Naive thymus-derived CD4-positive, alpha-beta T cell (primary cell): ENCODE data around the gene TMEM129. TPM values are rescaled to one million over a fixed set of nuclear protein-coding genes. Genes with fewer than 3 reads are reported as not detected.

Experiments used
- ATAC-seq: fragments of 150-1000 bp; cut with Tn5 transposase; 2 replicates; pipeline ENCODE4 v1.10.0; 2021; ENCODE audit warnings: mild to moderate bottlenecking, moderate library complexity
- CTCF ChIA-PET: fragments of 350-600 bp; sonication (Branson Sonifier 250); formaldehyde crosslinking; loops from one replicate; lab custom pipeline; 2021; ENCODE audit warnings: antibody characterized with exemption; lab: Charles Lee
- POLR2A ChIA-PET: fragments of 350-600 bp; sonication (Branson Sonifier 250); formaldehyde crosslinking; loops from one replicate; lab custom pipeline; 2021; ENCODE audit warnings: antibody characterized with exemption, inconsistent platforms; lab: Charles Lee
- DNase-seq, 9 donors: peaks; one replicate each; pipeline versions ENCODE4 v3.0.0 to v3.0.0-alpha.2; 2020 to 2022; ENCODE audit warnings: mixed read lengths in 1 of 9
- H3K27ac ChIP-seq: one replicate; pipeline ENCODE4 v1.7.0; 2013; ENCODE audit warnings: mild to moderate bottlenecking, low read depth, low read length, moderate library complexity
- H3K27me3 ChIP-seq, 2 donors: one replicate each; pipeline ENCODE4 v1.7.0; 2013; ENCODE audit warnings: low read length in 2 of 2, mild to moderate bottlenecking in 2 of 2, moderate library complexity in 2 of 2; ENCODE audit not compliant: control insufficient read depth in 2 of 2, insufficient read depth in 2 of 2
- H3K36me3 ChIP-seq, 3 experiments: 1 replicate in 2 of 3; 2 replicates in 1 of 3; pipeline ENCODE4 v1.7.0; 2013; ENCODE audit warnings: low read length in 3 of 3, mild to moderate bottlenecking in 3 of 3, moderate library complexity in 1 of 3; ENCODE audit not compliant: insufficient read depth in 3 of 3, control insufficient read depth in 2 of 3
- H3K4me1 ChIP-seq, 2 donors: one replicate each; pipeline ENCODE4 v1.7.0; 2013; ENCODE audit warnings: low read length in 2 of 2, mild to moderate bottlenecking in 2 of 2, moderate library complexity in 1 of 2; ENCODE audit not compliant: control insufficient read depth in 2 of 2, insufficient read depth in 2 of 2
- H3K4me3 ChIP-seq: 2 replicates; pipeline ENCODE4 v1.7.0; 2013; ENCODE audit warnings: mild to moderate bottlenecking, low read length
- H3K9me3 ChIP-seq, 3 experiments: 1 replicate in 2 of 3; 2 replicates in 1 of 3; pipeline ENCODE4 v1.7.0; 2013; ENCODE audit warnings: low read length in 3 of 3; ENCODE audit not compliant: control insufficient read depth in 2 of 3
- H3K27ac Mint-ChIP-seq, 9 donors: one replicate each; pipeline ENCODE4 v1.8.0; 2020 to 2022; ENCODE audit warnings: mixed read lengths in 9 of 9, mild to moderate bottlenecking in 8 of 9, moderate library complexity in 5 of 9, inconsistent platforms in 2 of 9
- H3K27me3 Mint-ChIP-seq, 5 donors: one replicate each; pipeline ENCODE4 v1.8.0; 2021 to 2022; ENCODE audit warnings: mixed read lengths in 5 of 5, mild to moderate bottlenecking in 1 of 5
- H3K36me3 Mint-ChIP-seq, 5 donors: one replicate each; pipeline ENCODE4 v1.8.0; 2020 to 2022; ENCODE audit warnings: mixed read lengths in 5 of 5, mild to moderate bottlenecking in 3 of 5, inconsistent platforms in 1 of 5
- H3K4me1 Mint-ChIP-seq, 7 donors: one replicate each; pipeline ENCODE4 v1.8.0; 2020 to 2022; ENCODE audit warnings: mixed read lengths in 7 of 7, mild to moderate bottlenecking in 3 of 7, inconsistent platforms in 1 of 7
- H3K4me3 Mint-ChIP-seq, 10 donors: one replicate each; pipeline ENCODE4 v1.8.0; 2020 to 2022; ENCODE audit warnings: mild to moderate bottlenecking in 10 of 10, mixed read lengths in 10 of 10, moderate library complexity in 6 of 10, inconsistent platforms in 2 of 10
- H3K9me3 Mint-ChIP-seq, 11 donors: one replicate each; pipeline ENCODE4 v1.8.0; 2020 to 2022; ENCODE audit warnings: mixed read lengths in 11 of 11, mild to moderate bottlenecking in 4 of 11, inconsistent platforms in 1 of 11, moderate library complexity in 1 of 11
- intact Hi-C, 2 donors: fragments of 100-400 bp; cut with micrococcal nuclease; formaldehyde crosslinking; loops; one replicate each; pipeline ENCODE4 v1.15.1; 2023
- polyA plus RNA-seq, 2 donors: library from polyadenylated mRNA; unstranded; fragments of 300-500 nt; fragmentation: Illumina TruSeq; gene quantifications; one replicate each; pipeline ENCODE4 v1.2.3, GENCODE V29; 2021
- total RNA-seq, 6 experiments: library from RNA in 5 of 6; stranded (reverse) in 5 of 6; gene quantifications; 1 replicate in 5 of 6; 2 replicates in 1 of 6; pipeline ENCODE4 v1.2.3 and lab custom pipeline; 2021 to 2026

The TMEM129 gene
- total and polyA plus RNA-seq, 7 experiments from 2014 or later = 20.0 to 44.7 (median 34.9) TPM

DNA sequence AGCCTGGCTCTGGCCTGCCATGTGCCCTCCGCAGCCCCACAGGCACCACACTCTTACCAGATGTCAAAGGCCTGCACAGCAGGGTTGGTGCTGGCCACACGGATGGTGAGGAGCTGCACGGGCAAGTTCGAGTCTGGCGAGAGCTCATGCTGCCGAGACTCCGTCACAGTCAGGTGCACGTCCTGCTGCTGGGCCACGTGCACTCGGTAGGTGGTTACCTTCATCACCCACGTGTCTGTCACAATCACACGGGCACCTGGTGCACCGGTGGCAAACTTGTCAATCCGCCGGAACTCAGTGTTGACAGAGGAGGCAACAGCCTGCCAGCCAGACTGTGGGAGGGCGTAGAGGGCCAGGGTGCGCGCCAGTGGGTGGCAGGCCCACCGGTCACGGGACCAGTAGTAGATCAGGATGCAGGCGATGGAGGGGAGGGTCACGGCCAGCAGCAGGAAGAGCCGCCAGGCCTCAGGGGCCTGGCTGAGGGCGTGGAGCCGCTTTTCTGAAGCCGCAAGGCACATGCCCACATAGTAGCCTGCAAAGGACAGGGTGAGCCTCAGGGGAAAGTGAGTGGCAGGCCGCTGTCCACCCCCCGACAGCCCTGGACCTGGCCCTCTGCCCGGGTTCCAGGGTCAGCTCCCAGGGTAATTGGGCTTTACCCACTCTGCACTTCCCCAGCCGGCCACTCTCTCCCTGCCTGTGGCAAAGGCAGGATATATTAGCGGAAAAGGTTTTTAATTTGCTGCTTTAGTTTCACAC lies 2.9 kb downstream of the TMEM129 start:
- Mint-ChIP-seq H3K27me3 (no peaks in the 10 kb centered on the region), H3K4me3 (peak overlapping the region in 7 of 10 donors; percentile 27 to 97 (median 55)), H3K9me3 (peaks cover 0 to 2% (median 0%) of the 10 kb centered on the region in 11 donors), H3K4me1 (peaks cover 13 to 61% (median 52%) of the 10 kb centered on the region in 7 donors), H3K36me3 (peaks cover 0 to 21% (median 0%) of the 10 kb centered on the region in 5 donors), H3K27ac (peak overlapping the region in 5 of 9 donors; percentile 49 to 79 (median 70))
- ATAC-seq (no peak), DNase-seq (no peak)
- Histone ChIP-seq H3K4me1 (peaks cover 36 to 42% of the 10 kb centered on the region in 2 donors), H3K27ac (no peak overlapping the region), H3K4me3 (no peak overlapping the region), H3K27me3 (no peaks in the 10 kb centered on the region), H3K36me3 (peaks cover 0 to 30% (median 7%) of the 10 kb centered on the region in 3 experiments), H3K9me3 (no peaks in the 10 kb centered on the region)
- ChIA-PET CTCF (interaction anchor here (3.3 kb wide), 1 partner anchor 25 kb away, joined by 13 read pairs; no protein-coding TSS in a partner anchor), POLR2A (interaction anchor here (0.7 to 1.0 kb wide), 3 partner anchors 16 to 36 kb away, joined by 3 to 4 read pairs (median 3); no protein-coding TSS in a partner anchor)
- intact Hi-C loops = no loop called here

DNA sequence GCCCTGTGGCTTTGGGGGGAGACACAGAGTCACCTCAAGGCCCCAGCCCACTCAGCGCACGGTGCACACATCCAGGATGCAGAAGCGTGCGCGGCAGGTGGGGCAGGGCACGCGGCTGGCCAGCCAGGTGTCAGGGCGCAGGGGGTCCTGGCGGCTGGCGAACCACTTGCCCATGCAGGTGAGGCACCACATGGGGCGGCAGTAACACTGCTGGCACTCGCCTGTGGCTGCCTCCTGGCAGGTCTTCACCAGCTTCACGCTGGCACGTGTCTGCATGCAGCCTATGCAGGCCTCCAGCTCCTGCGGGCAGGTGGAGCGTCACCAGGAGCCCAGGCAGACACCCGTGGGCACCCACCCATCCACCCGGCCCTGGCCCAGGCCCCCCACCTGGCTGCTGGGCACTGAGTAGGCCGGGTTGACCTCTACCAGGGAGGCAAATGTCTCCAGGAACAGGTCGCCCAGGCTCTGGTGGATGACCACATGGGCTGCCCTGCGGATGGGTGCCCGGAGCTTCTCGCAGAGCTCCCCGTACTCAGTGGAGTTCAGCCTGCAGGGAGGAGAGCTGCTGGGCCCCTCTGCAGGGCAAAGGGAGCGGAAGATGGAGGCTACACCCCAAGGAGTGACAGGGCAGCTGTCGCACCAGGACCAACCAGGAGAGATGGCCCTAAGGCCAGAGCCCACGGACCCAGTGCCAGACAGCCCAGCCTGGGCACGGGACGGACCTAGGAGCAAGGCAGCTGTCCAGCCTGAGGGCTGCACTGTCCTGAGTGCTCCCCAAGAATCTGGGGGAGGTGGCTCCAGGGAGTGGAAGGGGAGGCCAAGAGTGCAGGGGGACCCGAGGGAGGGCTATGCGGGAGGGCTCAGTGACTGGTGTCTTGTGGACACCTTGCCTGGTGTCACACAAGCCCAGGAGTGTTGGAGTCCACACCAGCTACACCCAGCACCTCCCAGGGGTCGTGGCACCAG lies 3.7 kb downstream of the TMEM129 start:
- ChIA-PET POLR2A (interaction anchor here (0.9 kb wide), 2 partner anchors 24 to 32 kb away, joined by 3 read pairs; no protein-coding TSS in a partner anchor), CTCF (interaction anchor here (3.3 kb wide), 1 partner anchor 24 kb away, joined by 13 read pairs; no protein-coding TSS in a partner anchor)
- H3K4me3 Mint-ChIP-seq = peak overlapping the region in 2 of 10 donors; percentile 42 to 45
- peaks cover 5 to 52% (median 47%) of the 10 kb centered on the region in 7 donors for H3K4me1 Mint-ChIP-seq
- no peak for DNase-seq
- peaks cover 0 to 30% (median 7%) of the 10 kb centered on the region in 3 experiments for H3K36me3 ChIP-seq
- no peaks in the 10 kb centered on the region for H3K9me3 ChIP-seq
- intact Hi-C loops = no loop called here
- no peaks in the 10 kb centered on the region for H3K9me3 Mint-ChIP-seq
- no peak overlapping the region for H3K27ac Mint-ChIP-seq
- no peaks in the 10 kb centered on the region for H3K27me3 ChIP-seq
- H3K4me1 ChIP-seq = peaks cover 27 to 39% of the 10 kb centered on the region in 2 donors
- H3K27me3 Mint-ChIP-seq = no peaks in the 10 kb centered on the region
- peaks cover 0 to 15% (median 0%) of the 10 kb centered on the region in 5 donors for H3K36me3 Mint-ChIP-seq
- no peak overlapping the region for H3K4me3 ChIP-seq
- no peak overlapping the region for H3K27ac ChIP-seq
- no peak for ATAC-seq

DNA sequence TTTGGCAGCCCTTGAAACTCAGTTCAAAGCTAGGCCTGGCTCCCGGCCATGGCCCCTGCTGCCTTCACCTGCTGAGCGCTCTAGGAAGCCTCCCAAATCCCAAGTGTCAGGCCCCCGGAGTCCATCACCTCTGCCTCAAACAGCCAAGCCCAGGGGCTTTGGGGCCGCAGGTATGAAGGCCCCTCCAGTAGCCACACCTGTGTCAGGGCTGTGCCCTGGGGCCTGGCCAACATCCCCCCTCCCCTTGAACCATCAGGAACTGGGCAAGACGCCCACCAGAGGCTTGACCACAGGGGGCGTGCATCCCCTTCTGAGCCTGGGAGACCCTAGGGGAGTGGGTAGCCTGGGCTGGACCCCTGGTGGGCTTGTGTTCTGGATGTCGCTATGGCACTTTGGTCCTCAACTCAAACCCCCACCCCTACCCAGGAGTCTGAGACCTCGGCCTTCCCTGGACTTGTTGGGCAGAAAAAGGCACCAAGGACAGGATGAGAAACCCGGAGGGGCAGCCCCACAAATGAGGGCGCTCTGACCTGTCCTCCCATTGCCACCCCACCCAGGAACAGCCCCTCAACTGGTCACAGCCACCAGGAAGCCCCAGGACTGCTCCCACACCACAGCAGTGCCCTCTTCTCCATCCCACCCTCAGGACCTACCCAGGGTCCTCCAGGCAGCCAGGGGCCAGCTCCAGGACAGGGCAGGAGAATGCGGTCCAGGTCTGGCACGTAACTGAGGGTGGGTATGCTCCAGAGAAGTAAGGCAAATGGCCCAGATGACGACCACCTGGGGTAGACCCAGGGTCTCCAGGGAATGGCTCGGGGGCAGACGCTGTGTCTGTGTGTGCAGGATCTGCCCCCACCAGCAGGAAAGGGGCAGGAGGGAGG lies 4.8 kb downstream of the TMEM129 start:
- H3K27me3 Mint-ChIP-seq = no peaks in the 10 kb centered on the region
- peaks cover 0 to 10% (median 0%) of the 10 kb centered on the region in 5 donors for H3K36me3 Mint-ChIP-seq
- H3K9me3 Mint-ChIP-seq = no peaks in the 10 kb centered on the region
- intact Hi-C loops = no loop called here
- POLR2A ChIA-PET = interaction anchor here (0.9 kb wide), 1 partner anchor 30 kb away, joined by 3 read pairs; no protein-coding TSS in a partner anchor
- ATAC-seq (no peak), DNase-seq (no peak)
- Histone ChIP-seq H3K27ac (no peak overlapping the region), H3K9me3 (no peaks in the 10 kb centered on the region), H3K36me3 (peaks cover 0 to 30% (median 7%) of the 10 kb centered on the region in 3 experiments), H3K4me3 (no peak overlapping the region), H3K4me1 (peaks cover 23 to 33% of the 10 kb centered on the region in 2 donors), H3K27me3 (no peaks in the 10 kb centered on the region)
- peak overlapping the region in 2 of 10 donors; percentile 16 to 25 for H3K4me3 Mint-ChIP-seq
- CTCF ChIA-PET = interaction anchor here (0.6 kb wide), 1 partner anchor 364 kb away, joined by 3 read pairs; no protein-coding TSS in a partner anchor
- H3K4me1 Mint-ChIP-seq = peaks cover 0 to 48% (median 44%) of the 10 kb centered on the region in 7 donors
- H3K27ac Mint-ChIP-seq = peak overlapping the region in 1 of 9 donors; percentile 17

DNA sequence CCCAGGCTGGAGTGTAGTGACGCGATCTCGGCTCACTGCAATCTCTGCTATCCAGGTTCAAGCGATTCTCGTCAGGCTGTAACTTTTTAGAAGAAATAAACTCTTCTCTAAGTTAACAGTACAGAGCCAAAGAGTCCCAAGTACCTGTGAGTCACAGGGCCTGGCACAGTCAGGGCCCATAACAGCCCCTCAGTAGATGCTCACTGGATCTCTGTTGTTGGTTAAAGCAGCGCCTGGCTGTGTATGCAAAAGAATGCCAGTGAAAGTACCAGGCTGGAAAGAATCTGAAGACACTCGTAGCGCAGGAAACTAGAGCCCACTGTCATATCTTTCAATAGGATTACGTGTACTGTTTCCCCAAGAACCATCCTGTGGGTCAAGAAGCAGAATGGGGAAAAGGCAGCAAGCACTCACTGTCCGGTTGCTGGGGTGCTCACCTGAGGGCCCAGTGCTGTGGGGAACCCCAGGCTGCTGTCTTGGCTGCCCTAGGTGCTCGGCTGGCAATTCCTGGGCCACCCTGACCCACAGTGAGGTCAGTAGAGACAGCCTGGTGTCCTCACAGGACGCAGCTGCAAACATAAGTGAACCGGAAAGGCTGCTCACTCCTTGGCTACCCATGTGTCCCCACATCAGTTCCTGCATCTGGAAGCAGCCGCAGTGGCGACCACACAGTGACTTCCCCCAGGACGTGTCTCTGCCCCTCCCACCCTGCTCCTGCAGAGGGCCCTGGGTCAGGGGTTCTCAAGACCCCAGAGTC lies 5.9 kb downstream of the TMEM129 start:
- H3K9me3 ChIP-seq = no peaks in the 10 kb centered on the region
- peak overlapping the region in 6 of 9 donors; percentile 17 to 95 (median 60) for H3K27ac Mint-ChIP-seq
- peaks cover 0 to 30% (median 7%) of the 10 kb centered on the region in 3 experiments for H3K36me3 ChIP-seq
- ChIA-PET POLR2A (interaction anchor here (4.2 kb wide), 1 partner anchor 8 kb away, joined by 119 read pairs; the partner anchor contains the start of genes TACC3 and TMEM129), CTCF (interaction anchor here (0.6 kb wide), 1 partner anchor 363 kb away, joined by 3 read pairs; no protein-coding TSS in a partner anchor)
- no peaks in the 10 kb centered on the region for H3K9me3 Mint-ChIP-seq
- no peak for DNase-seq
- intact Hi-C loops = no loop called here
- peak overlapping the region; percentile 99 for H3K27ac ChIP-seq
- H3K4me1 ChIP-seq = peaks cover 33 to 40% of the 10 kb centered on the region in 2 donors
- peaks cover 0 to 16% (median 1%) of the 10 kb centered on the region in 5 donors for H3K36me3 Mint-ChIP-seq
- H3K4me3 Mint-ChIP-seq = peak overlapping the region in 6 of 10 donors; percentile 14 to 98 (median 72)
- no peak overlapping the region for H3K4me3 ChIP-seq
- ATAC-seq = no peak
- H3K27me3 ChIP-seq = no peaks in the 10 kb centered on the region
- H3K4me1 Mint-ChIP-seq = peaks cover 3 to 55% (median 53%) of the 10 kb centered on the region in 7 donors
- no peaks in the 10 kb centered on the region for H3K27me3 Mint-ChIP-seq
